NCI-H345 treated with DMSO at 0.1 percent for 48 hours (cell line): ENCODE measurements around the gene OSBPL3.

Experiments
- DNase-seq: peaks from one replicate; lab custom pipeline; 2025; ENCODE audit not compliant: unreplicated experiment; lab: John Stamatoyannopoulos, UW

The OSBPL3 gene

DNA sequence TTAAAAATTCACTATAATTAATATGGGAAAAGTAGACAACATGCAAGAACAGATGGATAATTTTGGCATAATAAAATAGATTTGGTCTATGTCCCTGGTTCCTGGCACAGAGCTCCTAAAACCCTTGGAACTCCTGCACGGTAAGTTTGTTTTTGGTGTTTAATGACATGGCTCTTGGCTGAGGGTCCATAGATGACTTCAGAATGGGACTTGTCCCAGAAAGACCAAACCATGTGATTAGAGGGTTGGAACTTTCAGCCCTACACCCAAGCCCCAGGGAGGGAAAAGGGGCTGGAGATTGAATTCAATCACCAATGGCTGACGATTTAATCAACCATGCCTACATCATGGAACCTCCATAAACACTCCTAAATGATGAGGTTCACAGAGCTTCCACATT is 210.1 kb downstream of the OSBPL3 start:
- DNase-seq: no peak

DNA sequence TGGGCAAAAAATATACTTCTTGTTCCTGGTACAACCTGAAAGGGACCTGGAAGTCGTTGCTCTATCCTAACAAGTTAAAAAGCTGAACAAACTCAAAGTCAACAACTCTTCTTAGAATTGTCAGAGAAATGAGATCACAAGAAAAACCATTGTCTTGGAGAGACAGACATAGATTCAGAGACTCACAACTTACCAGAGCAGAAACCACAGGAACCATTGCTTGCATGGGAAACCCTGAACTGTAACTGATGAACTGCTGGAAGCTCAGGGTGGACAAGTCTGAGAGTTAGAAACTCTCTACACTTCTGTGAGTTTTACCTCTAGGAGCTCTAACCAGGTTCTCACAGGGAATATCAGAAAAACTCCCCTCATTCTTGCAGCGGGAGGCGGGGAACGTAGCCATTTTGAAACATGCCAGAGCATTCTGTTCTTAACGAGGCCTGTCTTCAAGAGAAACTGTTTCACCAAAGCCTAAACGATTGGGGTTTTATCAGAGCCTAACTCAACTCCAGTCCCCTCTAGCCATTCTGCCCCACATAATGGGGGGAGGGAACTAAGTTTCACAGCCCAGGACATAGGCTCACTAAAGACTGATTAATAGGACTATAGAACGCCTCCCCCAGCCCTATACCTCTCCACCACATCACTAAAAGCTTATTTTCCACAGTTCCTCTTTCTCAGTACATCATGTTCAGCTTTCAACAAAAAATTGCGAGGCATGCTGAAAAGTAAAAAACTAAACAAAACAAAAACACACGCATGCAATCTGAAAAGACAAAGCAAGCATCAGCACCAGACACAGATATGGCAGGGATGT is 210.8 kb downstream of the OSBPL3 start:
- no peak for DNase-seq

DNA sequence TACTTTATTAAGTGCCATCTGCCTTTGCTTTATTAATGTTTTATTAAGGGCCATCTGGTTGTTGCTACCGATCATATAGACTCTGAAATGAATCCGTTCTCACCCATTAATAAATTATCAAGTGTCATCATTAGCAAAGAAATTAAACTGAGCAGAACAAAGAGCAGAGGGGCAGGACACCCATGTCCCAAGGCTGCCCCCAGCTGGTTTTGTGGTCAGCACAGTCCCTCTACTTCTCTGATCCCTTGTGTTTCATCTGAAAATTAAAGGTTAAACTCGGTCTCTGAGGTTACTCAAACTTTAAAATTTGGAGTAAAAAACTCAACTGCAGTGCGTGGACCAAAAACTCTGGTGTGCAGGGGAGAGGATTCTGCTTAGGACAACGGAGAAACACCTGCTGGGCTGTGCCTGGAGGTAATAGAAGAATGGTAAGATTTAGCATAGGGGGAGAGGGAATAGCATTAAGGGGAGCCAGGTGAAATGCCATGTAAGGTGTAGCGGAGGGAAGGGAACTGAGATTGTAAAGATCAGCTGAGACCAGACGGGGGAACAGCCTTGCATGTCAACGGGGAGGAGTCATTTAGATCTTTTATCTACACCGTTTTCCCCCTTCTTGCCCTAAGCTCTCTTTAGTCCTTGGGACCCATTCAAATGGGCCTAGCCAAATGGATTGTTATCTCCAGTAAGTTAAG is 212.0 kb downstream of the OSBPL3 start:
- DNase-seq: no peak

DNA sequence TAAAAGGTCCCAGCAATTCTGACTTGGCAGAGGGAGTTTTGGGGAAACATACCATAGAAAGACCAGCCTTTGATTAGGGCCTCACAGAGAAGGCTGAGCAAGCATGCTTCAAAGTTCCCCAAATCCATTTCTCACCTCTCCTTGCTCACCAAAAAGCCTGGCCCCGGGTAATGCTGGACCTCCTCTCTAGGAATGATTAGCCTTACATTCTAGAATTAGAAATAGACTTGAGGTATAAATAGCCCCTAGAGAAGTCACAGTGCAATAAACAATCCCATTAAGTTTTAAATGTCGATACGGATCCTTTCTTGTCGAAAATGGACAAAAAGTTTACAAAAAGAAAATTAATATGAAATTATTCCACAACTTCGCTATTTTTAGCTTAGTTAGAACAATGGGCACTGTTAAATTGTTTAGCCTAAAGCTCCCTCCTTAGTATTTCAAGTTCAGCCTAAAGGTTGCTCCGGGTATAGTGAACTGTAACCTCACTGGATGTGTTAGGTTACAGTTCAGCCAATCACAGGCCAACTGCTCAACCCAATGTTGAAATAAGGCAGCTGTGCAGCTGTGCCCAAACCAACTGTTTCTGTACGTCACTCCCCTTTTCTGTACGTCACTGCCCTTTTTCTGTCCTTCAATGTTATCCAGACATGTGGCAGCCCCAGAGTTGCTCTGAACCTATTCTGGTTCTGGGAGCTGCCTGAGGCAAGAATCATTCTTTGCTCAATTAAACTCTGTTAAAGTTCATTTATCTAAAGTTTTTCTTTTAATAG is 214.8 kb downstream of the OSBPL3 start:
- no peak for DNase-seq

DNA sequence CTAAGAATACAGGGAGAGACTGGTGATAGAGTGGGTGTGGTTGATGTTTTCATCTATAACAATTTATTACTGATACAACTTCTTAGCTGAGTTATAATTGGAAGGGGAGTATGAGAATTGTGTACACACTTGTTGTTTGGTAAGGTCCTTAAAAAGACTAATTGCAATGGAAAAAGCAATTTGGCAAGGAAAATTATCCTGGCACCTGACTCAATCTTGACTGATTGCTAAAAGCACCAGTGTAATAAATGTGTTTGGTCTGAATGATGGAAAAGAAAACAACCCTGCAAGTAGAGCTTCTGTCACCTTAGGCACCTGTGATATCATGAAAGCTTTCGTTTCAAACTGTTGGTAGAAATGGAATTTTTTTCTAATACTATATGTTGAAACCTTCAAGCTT is 216.0 kb downstream of the OSBPL3 start:
- DNase-seq: no peak

DNA sequence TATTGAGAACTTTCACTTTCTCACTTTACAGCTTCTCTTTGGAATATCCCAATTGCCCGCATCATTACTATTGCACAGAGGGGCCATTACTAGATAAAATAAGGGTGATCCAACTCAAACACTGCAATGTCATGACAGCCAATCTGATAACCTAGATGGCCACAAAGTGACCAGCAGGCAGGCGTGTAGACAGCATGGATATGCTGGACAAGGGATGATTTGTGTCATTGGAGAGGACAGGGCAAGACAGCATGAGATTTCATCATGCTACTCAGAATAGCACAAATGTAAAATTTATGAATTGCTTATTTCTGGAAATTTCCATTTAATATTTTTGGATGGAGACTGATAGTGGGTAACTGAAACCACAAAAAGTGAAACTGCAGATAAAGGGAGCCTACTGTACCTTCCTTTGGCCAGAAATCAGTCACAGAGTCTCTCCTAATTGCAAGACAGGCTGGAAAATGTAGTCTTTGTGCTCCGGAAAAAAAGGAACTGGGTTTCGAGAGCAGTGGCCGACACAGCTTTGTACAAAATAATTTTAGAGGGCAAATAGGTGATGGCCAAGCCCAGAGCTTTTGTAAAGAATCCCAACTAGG is 216.6 kb downstream of the OSBPL3 start:
- DNase-seq: no peak

DNA sequence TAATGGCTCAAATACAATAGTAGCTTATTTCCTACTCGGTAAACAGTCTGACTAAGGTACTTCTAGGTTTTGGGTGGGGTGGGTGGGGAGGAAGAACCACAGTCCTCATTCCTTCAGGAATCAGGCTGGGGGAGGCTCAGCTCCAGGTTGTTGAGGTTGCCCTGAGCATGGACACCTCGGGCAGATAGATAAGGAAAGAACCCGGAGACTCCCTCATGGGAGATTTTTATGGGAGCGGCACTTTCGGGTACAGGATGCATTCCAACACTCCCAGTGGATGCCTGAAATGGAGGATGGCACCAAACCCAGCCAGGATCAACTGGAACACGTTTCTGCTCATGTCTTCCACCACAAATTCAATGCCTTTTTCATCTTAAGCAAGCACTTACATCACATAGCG is 217.2 kb downstream of the OSBPL3 start:
- DNase-seq: no peak

DNA sequence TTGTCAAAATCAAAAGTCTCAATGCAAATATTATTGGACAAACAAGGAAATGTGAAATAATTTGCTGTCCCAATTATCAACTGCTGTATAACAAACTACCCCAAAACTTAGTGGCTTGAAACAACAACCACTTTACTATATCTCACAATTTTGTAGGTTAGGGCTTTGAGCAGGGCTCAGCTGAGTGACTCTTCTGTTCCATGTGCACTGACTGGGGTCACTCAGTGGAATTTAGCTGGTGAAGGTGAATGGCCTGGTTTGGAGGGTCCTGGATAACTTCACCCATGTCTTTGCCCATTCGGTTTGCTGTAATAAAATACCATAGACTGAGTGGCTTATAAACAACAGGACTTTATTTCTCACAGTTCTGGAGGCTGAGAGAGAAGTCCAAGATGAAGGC is 219.0 kb downstream of the OSBPL3 start:
- no peak for DNase-seq

DNA sequence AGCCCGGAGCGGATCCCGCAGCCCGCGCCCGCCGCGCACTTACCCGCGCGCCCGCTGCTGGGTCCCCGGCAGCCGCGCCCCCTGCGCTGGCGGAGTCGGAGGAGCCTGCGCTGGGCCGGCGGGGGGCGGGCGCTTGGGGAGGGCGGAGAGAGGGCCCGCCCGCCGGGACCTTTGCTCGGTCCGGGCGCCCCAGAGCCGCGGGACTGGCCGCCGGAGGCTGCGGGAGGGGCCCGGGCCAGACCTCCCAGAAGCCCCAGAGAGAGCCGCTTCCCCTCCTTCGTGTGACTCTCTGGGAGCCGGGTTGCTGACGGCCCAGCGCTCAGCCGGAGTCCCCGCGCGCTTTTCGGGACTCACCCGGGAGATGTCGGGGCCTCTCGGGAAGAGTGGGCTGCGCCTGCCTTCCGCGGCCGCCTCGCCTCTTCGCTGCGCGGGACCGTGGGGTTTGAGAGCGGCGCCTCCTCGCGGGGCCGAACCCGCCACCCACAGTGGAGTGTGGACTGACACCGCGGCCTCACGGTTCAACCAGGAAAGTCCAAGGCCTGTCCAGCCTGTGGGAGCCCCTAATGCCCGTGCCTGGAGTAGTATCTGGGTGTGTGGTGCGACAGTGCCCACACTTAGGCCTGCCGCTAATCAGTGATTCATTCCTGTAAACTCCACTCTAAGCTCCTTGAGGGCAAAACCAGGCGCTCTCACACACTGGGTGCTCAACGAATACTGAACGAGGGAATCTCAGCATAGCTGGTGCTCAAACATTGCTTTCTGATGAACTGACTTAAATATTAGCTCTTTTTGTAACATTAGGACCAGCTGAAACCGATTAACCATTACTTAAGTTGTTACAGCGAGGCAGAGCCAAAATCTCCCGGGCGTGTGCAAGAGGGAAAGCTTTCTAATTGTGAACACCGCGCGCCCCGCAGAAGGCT is 222.4 kb downstream of the OSBPL3 start, which contains the start of gene GSDME:
GSDME (minus strand) TSS at position 112 of the 923 bp plus-strand sequence. CDS start 7,690 bp downstream, outside the sequence.
- DNase-seq: no peak

DNA sequence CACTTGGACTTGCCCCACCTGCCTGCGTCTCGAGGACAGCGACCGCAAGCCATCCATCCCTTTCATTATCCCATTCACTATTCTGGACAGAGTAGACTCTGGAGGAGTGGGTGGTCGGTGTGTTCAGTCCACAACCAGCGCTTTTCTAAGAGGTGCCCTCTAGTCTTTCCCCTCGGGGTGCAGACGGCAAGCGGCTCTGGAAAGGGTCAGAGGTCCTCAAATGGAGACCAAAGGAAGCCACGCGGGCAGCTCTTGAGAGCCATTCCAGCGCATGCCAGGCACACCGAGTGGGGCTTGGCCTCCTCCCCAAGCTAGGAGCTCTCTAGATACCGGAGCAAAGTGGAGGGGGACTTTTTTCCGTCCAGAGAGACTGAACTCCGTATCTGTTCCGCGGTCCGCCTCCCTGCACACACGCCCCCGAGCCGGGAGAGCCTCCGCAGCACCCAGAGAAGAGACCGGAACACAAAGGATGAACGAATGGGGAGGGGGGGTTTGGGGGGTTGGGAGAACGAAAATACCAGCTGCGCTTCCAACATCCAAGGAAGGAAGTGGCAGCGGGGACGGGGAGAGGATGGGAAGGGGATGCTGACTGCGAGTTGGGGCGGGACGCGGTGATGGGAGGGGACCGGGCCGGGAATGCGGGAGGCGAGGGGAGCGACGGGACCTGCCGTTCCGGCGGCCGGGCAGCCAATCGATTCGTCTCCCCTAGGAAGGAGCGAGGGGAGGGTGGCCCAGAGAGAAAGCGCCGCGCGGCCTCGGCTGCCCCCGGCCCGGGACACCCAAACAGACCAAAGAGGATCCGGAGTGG is 223.2 kb downstream of the OSBPL3 start:
- peak; percentile 20 for DNase-seq

DNA sequence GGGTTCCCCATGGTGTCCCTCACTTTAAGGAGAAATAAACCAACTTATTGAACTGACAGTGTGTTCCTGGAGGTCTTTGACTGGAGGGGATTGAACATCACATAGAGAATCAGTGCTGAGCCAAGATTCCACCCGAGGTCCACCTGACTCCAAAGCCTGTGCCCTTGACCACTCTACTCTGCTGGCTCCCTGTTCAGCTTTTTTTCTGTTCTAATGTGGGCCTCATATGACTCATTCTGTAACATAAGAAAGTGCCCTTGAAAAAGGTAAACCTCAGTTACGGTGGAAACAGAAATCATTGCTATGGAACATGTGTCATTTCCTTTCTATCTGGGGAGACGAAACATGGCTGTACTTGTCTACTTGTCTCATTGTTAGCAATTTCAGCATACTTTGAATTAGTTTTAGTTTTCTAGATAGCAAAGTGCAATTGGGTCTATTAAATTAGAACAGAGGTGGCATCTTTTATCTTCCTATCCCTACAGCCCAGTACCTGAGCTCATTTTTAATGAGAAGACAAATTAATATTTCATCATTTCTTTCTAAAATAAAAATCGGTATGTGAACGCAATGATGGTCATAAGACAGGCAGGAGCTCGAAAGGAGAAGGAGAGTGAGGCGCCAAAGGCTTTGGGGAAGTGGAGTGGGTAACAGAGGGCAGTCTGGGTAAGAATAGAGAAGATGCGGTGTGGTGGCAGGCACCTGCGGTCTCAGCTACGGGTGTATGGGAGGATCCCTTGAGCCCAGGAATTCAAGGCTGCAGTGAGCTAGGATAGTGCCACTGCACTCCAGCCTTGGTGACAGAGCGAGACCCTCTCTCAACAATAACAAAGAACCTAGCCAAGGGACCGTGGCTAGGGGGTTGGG is 224.2 kb downstream of the OSBPL3 start:
- no peak for DNase-seq

DNA sequence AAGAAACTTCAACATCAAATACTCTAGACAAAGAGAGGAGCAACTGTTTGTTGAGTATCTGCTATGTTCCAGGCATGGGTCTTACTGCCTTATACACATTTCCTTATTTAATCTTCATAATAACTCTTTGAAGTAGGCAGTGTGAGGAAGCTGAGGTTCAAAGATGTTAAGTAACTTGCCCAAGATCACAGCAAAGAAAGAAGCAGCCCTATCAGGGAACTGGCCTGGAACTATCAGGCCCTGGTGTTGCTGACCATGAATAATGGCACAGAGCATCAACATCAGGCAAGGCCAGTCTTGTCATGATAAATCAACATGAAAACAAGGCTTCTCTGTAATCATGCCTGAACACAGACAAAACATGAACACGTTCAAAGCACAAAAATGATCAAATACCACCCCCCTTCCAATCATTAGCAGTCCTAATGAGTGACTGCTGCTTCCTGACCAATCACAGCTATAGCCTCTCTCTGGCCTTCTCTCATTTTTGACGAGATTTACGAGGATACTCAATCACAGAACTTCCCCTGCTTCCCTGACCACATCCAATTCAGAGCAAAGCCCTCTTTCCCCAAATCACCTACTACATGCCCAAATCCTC is 225.0 kb downstream of the OSBPL3 start:
- DNase-seq: no peak

DNA sequence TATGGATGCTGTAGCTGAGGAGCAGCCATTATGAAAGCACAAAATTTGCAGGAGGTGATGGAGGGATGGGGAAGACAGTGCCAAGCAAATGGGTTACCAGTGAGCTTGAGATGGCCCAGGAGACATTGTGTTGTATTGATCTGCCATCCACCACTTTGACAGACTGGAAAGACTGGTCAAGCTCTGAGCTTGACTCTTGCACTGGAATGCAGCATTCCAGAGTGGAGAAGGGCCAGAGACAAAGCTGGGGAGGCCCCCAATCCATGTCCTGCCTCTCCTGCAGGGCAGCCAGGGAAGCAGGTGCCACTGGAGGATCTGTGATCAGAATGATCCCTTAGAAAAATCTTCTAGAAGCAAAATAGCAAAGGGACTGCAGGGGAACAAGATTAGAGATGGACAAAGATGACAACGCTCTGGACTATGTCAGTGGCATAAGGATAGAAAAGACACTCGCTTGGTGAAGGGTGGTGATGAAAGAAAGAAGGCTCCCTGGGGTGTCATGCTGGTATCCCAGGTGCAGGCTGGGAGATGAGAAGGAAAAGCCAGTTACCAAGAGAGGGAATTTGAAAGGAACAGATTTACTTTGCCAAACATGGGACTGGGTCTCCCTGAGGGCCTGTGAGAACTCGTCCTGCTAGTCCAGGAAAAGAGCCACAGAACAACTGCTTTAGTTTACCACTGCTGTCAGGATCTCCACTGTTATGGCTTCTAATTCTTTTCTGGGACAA is 227.7 kb downstream of the OSBPL3 start:
- no peak for DNase-seq

DNA sequence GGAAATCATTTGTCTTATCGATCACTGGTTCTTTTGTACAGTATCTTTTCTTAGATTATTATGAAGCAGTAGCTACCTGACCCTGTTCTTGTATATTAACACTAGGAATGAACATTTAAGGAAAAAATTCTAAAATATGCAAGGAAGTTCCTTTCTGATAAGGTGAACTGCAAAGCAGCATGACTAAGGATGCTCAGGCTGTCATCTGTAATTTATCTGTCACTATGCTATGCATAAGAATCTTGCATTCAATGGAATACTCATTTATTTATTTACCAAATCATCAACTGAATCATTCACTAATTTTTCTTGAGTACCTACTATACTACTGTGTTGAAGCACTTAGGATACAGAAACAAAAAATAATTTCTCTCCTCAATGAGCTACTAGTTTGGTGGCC is 228.5 kb downstream of the OSBPL3 start:
- no peak for DNase-seq

DNA sequence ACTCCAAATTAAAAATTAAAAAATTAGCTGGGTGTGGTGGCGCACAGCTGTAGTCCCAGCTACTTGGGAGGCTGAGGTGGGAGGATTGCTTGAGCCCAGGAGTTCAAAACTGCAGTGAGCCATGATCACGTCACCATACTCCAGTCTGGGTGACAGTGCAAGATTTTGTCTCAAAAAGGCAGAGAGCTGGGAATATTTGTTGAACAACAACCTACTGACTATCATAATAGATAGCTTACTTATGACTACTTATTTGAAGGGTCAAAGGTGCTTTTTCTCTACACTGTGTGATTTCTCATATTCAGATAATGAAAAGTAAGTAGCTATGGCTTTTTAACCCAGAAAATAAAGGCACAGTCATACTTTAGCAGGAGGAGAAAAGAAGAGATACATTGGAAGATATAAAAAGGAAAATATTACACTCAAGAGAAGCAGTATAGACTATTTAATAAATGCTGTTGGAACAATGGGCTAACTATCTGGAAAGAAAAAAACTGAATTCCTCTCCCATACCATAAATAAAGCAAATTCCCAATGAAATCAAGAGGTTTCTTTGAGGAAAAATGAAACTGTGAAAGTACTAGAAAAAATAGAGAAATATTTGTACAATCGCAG is 229.4 kb downstream of the OSBPL3 start:
- DNase-seq: no peak

DNA sequence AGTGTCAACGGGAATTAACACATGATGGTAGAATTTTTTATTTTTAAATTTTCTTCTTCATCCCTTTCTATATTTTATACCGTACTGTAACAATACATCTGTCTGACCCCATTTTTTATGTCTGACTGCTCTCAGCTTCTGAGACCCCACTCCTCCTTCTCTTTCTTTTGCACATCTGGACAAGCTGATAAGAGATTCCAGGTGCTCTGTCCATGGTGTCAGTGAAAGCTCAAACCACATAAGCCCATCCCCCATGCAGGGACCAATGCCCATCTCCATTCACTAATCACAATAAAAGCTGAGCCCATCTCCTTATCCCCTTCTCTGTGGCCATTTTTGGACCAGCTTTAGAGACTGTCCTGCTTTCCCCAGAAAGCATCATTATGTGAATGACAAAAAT is 231.5 kb downstream of the OSBPL3 start:
- DNase-seq: no peak
